Mesothelial cell of epicardium (in vitro differentiated cells): ENCODE data around the gene PTPRQ. TPM values are rescaled to one million over a fixed set of nuclear protein-coding genes. Genes with fewer than 3 reads are reported as not detected.

Experiments used
- DNase-seq, 2 experiments: peaks; one replicate each; pipeline ENCODE4 v3.0.0; 2021; ENCODE audit warnings: low spot score in 2 of 2; ENCODE audit not compliant: unreplicated experiment in 2 of 2
- H3K27ac Mint-ChIP-seq: 2 replicates; pipeline ENCODE4 v1.8.0; 2021; ENCODE audit warnings: mixed read lengths
- H3K27me3 Mint-ChIP-seq: 2 replicates; pipeline ENCODE4 v1.8.0; 2021; ENCODE audit warnings: low read depth, mixed read lengths
- H3K36me3 Mint-ChIP-seq: 2 replicates; pipeline ENCODE4 v1.8.0; 2021; ENCODE audit warnings: mixed read lengths
- H3K4me1 Mint-ChIP-seq: 2 replicates; pipeline ENCODE4 v1.8.0; 2021; ENCODE audit warnings: mixed read lengths
- H3K4me3 Mint-ChIP-seq: 2 replicates; pipeline ENCODE4 v1.8.0; 2021; ENCODE audit warnings: mild to moderate bottlenecking, moderate library complexity, mixed read lengths
- H3K9me3 Mint-ChIP-seq: 2 replicates; pipeline ENCODE4 v1.8.0; 2021; ENCODE audit warnings: mixed read lengths
- total RNA-seq: library from RNA; stranded (reverse); gene quantifications from 3 replicates; pipeline ENCODE4 v1.2.1, GENCODE V29; 2021
- TF ChIP-seq, protein P1 (sequence below): fragments of 200-600 bp; sonication (generic); IDR thresholded peaks from one replicate; pipeline ENCODE4 v1.5.0; 2021; ENCODE audit warnings: antibody characterized with exemption; ENCODE audit not compliant: unreplicated experiment

PTPRQ gene
- total RNA-seq, 1 donor from 2014 or later, result 17.5 TPM

- TF ChIP-seq, protein P1, sequence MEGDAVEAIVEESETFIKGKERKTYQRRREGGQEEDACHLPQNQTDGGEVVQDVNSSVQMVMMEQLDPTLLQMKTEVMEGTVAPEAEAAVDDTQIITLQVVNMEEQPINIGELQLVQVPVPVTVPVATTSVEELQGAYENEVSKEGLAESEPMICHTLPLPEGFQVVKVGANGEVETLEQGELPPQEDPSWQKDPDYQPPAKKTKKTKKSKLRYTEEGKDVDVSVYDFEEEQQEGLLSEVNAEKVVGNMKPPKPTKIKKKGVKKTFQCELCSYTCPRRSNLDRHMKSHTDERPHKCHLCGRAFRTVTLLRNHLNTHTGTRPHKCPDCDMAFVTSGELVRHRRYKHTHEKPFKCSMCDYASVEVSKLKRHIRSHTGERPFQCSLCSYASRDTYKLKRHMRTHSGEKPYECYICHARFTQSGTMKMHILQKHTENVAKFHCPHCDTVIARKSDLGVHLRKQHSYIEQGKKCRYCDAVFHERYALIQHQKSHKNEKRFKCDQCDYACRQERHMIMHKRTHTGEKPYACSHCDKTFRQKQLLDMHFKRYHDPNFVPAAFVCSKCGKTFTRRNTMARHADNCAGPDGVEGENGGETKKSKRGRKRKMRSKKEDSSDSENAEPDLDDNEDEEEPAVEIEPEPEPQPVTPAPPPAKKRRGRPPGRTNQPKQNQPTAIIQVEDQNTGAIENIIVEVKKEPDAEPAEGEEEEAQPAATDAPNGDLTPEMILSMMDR, result no peak
- DNase-seq, result no peak
- Mint-ChIP-seq H3K27me3 (peaks cover 12% of the 10 kb centered on the region), H3K36me3 (no peaks in the 10 kb centered on the region), H3K27ac (no peak overlapping the region), H3K9me3 (no peaks in the 10 kb centered on the region), H3K4me3 (no peak overlapping the region), H3K4me1 (peaks cover 13% of the 10 kb centered on the region)
These were observed 255.0 kb downstream of the PTPRQ start for GRCh38 chr12:80698847-80699542.

- H3K4me3 Mint-ChIP-seq, result no peak overlapping the region
- H3K27ac Mint-ChIP-seq, result no peak overlapping the region
- no peaks in the 10 kb centered on the region for H3K9me3 Mint-ChIP-seq
- peaks cover 13% of the 10 kb centered on the region for H3K4me1 Mint-ChIP-seq
- no peaks in the 10 kb centered on the region for H3K36me3 Mint-ChIP-seq
- DNase-seq, result no peak
- TF ChIP-seq, protein P1, result no peak
- H3K27me3 Mint-ChIP-seq, result peaks cover 12% of the 10 kb centered on the region
These were observed 256.3 kb downstream of the PTPRQ start for GRCh38 chr12:80700327-80700726.

GRCh38 chr12:80701388-80701787 lies 257.4 kb downstream of the PTPRQ start:
- peaks cover 19% of the 10 kb centered on the region for H3K27me3 Mint-ChIP-seq
- peaks cover 13% of the 10 kb centered on the region for H3K4me1 Mint-ChIP-seq
- H3K4me3 Mint-ChIP-seq, result no peak overlapping the region

DNA sequence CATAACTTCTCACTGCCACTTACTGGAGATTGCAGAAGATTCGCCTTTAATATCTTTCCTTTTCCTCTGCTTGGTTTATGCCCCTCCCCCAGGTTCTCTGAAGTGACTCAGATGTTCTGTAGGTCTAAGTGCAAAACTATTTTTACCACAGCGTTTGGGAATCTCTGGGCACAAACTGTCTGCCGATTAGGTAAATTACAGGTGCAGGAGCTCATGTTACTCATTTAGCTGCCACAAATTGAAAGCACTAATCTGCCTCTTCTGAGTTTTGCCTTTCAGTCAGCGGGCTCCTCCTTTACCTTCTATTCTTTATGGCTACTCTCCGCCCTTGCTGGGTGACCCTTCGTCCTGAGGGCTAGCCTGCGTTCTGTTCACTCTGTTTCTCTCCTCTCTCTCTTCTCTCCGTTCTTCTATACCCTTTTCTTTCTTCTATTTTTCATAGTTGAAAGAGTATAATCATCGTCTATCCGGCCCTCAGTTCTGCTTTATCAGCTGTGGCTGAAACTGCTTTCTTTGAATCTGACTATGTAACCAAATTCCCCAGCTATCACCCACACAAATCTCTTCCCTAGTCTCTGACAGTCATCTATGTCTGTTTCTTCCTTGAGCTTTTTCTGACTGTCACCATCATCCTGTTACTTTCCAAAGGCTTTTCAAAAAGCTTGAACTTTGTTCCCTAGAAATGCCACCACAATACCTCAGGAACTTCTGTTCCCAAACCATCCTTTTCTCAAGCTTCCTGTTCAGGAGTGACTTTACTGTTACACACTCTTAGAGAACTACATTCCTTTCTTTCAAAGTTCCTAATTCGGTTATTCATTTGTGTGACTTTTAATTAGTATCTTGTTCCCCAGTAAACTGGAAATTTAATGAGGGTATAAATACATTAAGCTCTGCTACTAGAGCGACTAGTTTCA lies 259.1 kb downstream of the PTPRQ start:
- H3K9me3 Mint-ChIP-seq, result no peaks in the 10 kb centered on the region
- H3K27ac Mint-ChIP-seq, result peak overlapping the region; percentile 18
- peaks cover 13% of the 10 kb centered on the region for H3K4me1 Mint-ChIP-seq
- TF ChIP-seq, protein P1, result no peak
- peaks cover 30% of the 10 kb centered on the region for H3K27me3 Mint-ChIP-seq
- H3K4me3 Mint-ChIP-seq, result no peak overlapping the region
- H3K36me3 Mint-ChIP-seq, result no peaks in the 10 kb centered on the region
- DNase-seq, result no peak

More at GRCh38 chr12:80701388-80701787, 257.4 kb downstream of the PTPRQ start:
- no peaks in the 10 kb centered on the region for H3K36me3 Mint-ChIP-seq
- TF ChIP-seq, protein P1, result no peak
- no peak overlapping the region for H3K27ac Mint-ChIP-seq
- no peak for DNase-seq
- H3K9me3 Mint-ChIP-seq, result no peaks in the 10 kb centered on the region

- H3K4me3 Mint-ChIP-seq, result no peak overlapping the region
These were observed 260.4 kb downstream of the PTPRQ start for GRCh38 chr12:80704420-80704819.

More at GRCh38 chr12:80704420-80704819, 260.4 kb downstream of the PTPRQ start:
- H3K27ac Mint-ChIP-seq, result no peak overlapping the region
- DNase-seq, result no peak
- H3K27me3 Mint-ChIP-seq, result peaks cover 41% of the 10 kb centered on the region
- H3K9me3 Mint-ChIP-seq, result no peaks in the 10 kb centered on the region
- H3K36me3 Mint-ChIP-seq, result no peaks in the 10 kb centered on the region
- H3K4me1 Mint-ChIP-seq, result peaks cover 19% of the 10 kb centered on the region
- TF ChIP-seq, protein P1, result no peak
